RWPE1 (cell line): ENCODE measurements around the gene KCNMA1.

Source experiments
- CTCF ChIA-PET: fragments of 350-600 bp; sonication (Branson Sonifier 250); formaldehyde crosslinking; extraction: SDS; loops from one replicate; lab custom pipeline; 2021; lab: Yijun Ruan, JAX
- POLR2A ChIA-PET: fragments of 400-600 bp; formaldehyde crosslinking; extraction: SDS; loops from one replicate; lab custom pipeline; 2020; ENCODE audit warnings: antibody characterized with exemption; ENCODE audit not compliant: low non-redundant PET; lab: Yijun Ruan, JAX
- DNase-seq: peaks from one replicate; pipeline ENCODE4 v3.0.0; 2012; ENCODE audit warnings: low spot score
- H3K27ac ChIP-seq: fragments of 450-650 bp; 2 replicates; pipeline ENCODE4 v1.5.1; 2017
- TF ChIP-seq, protein P1 (sequence below): fragments of 450-650 bp; conservative IDR thresholded peaks from 2 replicates; pipeline ENCODE4 v1.5.1; 2017; ENCODE audit warnings: low read depth, mild to moderate bottlenecking

KCNMA1 gene

DNA sequence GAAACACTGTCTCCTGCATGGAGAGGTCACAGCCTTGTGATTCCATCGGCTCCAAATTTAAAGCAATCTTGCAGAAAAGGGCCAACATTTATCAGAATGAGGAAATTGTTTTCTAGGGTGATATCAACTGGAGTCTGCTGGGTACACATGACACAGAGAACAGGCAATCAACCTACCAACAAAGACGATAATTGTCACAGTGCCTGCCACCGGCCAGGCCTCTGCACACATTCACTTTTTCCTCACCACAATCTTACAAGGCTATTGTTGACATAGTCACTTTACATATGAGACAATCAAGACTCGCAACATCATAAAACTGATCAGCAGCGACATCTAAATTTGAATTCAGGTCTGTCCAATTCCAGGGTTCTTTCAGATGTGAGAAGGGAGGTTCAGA is 189.4 kb downstream of the KCNMA1 start:
- no peak for DNase-seq
- TF ChIP-seq, protein P1, sequence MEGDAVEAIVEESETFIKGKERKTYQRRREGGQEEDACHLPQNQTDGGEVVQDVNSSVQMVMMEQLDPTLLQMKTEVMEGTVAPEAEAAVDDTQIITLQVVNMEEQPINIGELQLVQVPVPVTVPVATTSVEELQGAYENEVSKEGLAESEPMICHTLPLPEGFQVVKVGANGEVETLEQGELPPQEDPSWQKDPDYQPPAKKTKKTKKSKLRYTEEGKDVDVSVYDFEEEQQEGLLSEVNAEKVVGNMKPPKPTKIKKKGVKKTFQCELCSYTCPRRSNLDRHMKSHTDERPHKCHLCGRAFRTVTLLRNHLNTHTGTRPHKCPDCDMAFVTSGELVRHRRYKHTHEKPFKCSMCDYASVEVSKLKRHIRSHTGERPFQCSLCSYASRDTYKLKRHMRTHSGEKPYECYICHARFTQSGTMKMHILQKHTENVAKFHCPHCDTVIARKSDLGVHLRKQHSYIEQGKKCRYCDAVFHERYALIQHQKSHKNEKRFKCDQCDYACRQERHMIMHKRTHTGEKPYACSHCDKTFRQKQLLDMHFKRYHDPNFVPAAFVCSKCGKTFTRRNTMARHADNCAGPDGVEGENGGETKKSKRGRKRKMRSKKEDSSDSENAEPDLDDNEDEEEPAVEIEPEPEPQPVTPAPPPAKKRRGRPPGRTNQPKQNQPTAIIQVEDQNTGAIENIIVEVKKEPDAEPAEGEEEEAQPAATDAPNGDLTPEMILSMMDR, result no peak
- POLR2A ChIA-PET, result no interaction called here
- CTCF ChIA-PET, result no interaction called here
- H3K27ac ChIP-seq, result no peak overlapping the region

DNA sequence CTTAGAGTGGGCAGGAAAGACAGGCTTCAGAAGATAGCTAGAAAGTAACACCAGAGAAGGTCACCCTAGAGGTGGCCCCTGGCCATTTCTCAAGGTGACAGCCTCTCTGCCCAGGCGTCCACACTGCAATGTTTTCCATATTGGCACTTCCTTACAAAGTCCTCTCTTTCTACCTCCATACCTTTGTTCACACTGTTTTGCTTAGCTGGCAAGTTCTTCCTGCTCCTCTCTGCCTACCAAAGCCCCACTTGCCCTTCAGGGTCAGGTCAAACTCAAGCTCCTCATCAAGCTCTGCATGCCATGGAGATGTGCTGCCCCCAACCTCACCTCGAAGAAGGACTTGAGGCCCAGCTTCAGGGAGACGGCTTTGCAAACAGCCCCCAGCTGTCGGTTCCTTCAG is 190.9 kb downstream of the KCNMA1 start:
- ChIA-PET CTCF (interaction anchor here (0.6 to 1.3 kb wide), 2 partner anchors 57 kb away, joined by 3 to 4 read pairs; no protein-coding TSS in a partner anchor), POLR2A (no interaction called here)
- TF ChIP-seq, protein P1, result no peak
- no peak for DNase-seq
- no peak overlapping the region for H3K27ac ChIP-seq

DNA sequence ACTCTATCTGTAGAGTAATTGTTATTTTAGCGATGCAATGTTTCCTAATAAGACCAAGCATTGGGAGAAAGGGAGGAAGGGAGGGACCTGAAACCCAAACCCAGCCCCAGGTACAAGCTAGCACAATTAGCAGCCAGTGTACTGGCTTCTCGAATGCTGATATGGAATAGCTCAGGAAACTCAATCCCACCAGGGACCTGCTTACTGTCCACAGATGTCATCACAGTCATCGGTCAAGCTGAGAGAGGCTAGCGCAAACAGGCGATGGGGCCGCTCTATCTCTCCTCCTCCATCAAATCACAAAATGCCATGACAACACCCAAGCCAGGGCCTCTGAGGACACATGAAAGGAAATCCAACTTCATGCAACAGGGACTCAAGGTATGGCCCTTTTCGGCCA is 192.1 kb downstream of the KCNMA1 start:
- ChIA-PET CTCF (interaction anchor here (0.8 to 1.3 kb wide), 2 partner anchors 17 to 56 kb away, joined by 3 read pairs; no protein-coding TSS in a partner anchor), POLR2A (no interaction called here)
- TF ChIP-seq, protein P1, result no peak
- H3K27ac ChIP-seq, result no peak overlapping the region
- DNase-seq, result no peak

DNA sequence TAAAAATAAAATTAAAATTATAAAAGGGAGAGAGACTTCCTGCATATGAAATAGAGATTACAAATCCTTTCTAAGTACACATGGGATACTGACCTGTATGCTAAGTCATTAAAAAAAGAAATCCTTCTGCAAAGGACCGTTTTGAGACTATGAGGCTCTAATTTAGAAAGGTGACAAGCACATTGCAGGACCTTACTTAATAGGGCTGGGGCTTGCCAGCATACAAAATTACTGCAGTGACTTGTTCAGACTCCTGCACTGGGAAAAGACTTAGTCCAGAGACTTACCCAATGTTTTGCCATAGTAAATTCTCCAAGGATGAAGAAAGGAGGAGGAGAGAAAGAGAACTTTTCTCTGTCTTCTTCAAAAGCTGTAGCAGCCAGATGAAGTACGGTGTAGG is 193.6 kb downstream of the KCNMA1 start:
- CTCF ChIA-PET, result no interaction called here
- no peak overlapping the region for H3K27ac ChIP-seq
- TF ChIP-seq, protein P1, result no peak
- POLR2A ChIA-PET, result no interaction called here
- no peak for DNase-seq

DNA sequence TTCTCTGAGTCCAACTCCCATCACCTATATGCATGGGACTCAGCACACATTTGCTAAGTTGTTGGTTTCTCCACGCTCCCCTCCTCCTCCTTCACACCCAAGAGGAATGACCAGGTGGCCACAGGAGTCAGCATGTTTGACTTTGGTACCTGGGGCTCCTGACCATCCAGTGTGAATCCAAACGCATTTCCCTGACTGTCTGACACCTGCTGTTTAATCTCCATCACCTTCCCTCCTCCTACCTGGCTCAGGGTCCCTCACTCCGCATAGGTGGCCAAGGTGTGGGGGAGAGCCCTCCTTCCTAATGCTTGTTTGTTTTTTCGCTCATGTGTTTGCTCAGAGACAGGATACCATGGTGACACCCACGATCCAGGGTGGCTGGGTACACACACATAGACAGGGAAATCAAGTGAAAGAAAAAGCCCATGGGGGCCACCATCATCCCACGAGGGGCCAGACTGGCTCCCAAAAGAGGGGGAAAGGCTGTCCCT is 194.9 kb downstream of the KCNMA1 start:
- DNase-seq, result no peak
- POLR2A ChIA-PET, result no interaction called here
- TF ChIP-seq, protein P1, result no peak
- CTCF ChIA-PET, result no interaction called here
- no peak overlapping the region for H3K27ac ChIP-seq

DNA sequence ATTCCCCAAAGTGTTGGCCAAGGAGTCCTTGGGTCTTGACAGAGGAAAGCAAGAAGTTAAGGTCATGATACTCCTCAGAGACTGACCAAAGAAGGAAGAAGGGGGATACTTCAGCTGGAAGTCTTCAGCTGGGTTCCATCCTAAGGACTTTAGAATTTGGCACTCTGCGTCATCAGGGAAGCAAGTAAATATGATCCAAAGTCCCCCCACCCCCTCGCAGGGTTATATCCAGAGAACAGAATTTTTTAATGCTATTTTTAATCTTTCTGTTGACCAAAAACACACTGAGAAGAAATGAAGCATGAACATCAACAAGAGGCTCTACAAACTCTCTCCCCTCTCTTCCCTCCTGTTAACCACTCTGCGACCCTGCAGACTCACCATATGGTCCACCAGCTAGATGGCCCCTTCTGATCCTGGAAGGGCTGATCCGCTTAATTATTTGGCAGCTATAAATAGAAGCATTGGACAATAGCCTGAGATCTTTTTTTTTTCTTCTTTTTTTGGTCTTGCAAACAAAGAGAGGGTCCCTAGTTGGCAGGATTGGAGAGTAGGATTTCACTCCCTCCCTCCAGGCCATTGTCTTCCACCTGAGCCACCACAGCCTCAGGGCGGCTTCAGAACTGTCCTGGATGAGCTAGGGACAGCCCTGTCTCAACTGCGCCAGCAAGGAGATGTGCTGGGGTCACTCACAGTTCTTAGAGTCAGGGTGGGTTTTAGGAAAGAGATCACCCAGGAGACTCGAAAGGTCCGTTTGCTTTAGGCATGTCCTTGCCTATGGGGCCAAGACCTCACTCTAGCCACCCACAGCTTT is 196.0 kb downstream of the KCNMA1 start:
- no peak for DNase-seq
- TF ChIP-seq, protein P1, result no peak
- ChIA-PET POLR2A (no interaction called here), CTCF (interaction anchor here (0.5 to 1.2 kb wide), 2 partner anchors 36 to 136 kb away, joined by 3 to 4 read pairs; no protein-coding TSS in a partner anchor)
- no peak overlapping the region for H3K27ac ChIP-seq
